ENCODE data around the gene USP22. TPM values are rescaled to one million over a fixed set of nuclear protein-coding genes. Genes with fewer than 3 reads are reported as not detected.

USP22 gene
- total RNA-seq, 1 donor = 129 TPM

- H3K4me1 ChIP-seq (ENCODE audit: insufficient read depth, low read length) = no peaks in the 10 kb centered on the region
- no peaks in the 10 kb centered on the region for H3K9me3 ChIP-seq (ENCODE audit: low read depth, low read length)
- no peak overlapping the region for H3K4me3 ChIP-seq (ENCODE audit: low read length)
- no peaks in the 10 kb centered on the region for H3K27me3 ChIP-seq (ENCODE audit: insufficient read depth, low read length)
Measured at GRCh38 chr17:21003007-21003621, 39.7 kb downstream of the USP22 start.

GRCh38 chr17:21002309-21003006 is 40.4 kb downstream of the USP22 start:
- Histone ChIP-seq H3K4me1 (ENCODE audit: insufficient read depth, low read length) (no peaks in the 10 kb centered on the region), H3K9me3 (ENCODE audit: low read depth, low read length) (no peaks in the 10 kb centered on the region), H3K27me3 (ENCODE audit: insufficient read depth, low read length) (no peaks in the 10 kb centered on the region), H3K4me3 (ENCODE audit: low read length) (no peak overlapping the region)

GRCh38 chr17:21001813-21002221 is 41.0 kb downstream of the USP22 start:
- no peaks in the 10 kb centered on the region for H3K4me1 ChIP-seq (ENCODE audit: insufficient read depth, low read length)
- no peak overlapping the region for H3K4me3 ChIP-seq (ENCODE audit: low read length)
- H3K27me3 ChIP-seq (ENCODE audit: insufficient read depth, low read length) = no peaks in the 10 kb centered on the region
- no peaks in the 10 kb centered on the region for H3K9me3 ChIP-seq (ENCODE audit: low read depth, low read length)

GRCh38 chr17:21001111-21001812 is 41.5 kb downstream of the USP22 start:
- H3K27me3 ChIP-seq (ENCODE audit: insufficient read depth, low read length) = no peaks in the 10 kb centered on the region
- H3K9me3 ChIP-seq (ENCODE audit: low read depth, low read length) = no peaks in the 10 kb centered on the region
- H3K4me1 ChIP-seq (ENCODE audit: insufficient read depth, low read length) = no peaks in the 10 kb centered on the region
- no peak overlapping the region for H3K4me3 ChIP-seq (ENCODE audit: low read length)

- H3K4me3 ChIP-seq (ENCODE audit: low read length) = no peak overlapping the region
- no peaks in the 10 kb centered on the region for H3K4me1 ChIP-seq (ENCODE audit: insufficient read depth, low read length)
- no peaks in the 10 kb centered on the region for H3K27me3 ChIP-seq (ENCODE audit: insufficient read depth, low read length)
- no peaks in the 10 kb centered on the region for H3K9me3 ChIP-seq (ENCODE audit: low read depth, low read length)
Measured at GRCh38 chr17:20999841-21000532, 42.8 kb downstream of the USP22 start.

- Histone ChIP-seq H3K4me1 (ENCODE audit: insufficient read depth, low read length) (no peaks in the 10 kb centered on the region), H3K4me3 (ENCODE audit: low read length) (no peak overlapping the region), H3K27me3 (ENCODE audit: insufficient read depth, low read length) (no peaks in the 10 kb centered on the region), H3K9me3 (ENCODE audit: low read depth, low read length) (no peaks in the 10 kb centered on the region)
Measured at GRCh38 chr17:20999044-20999573, 43.7 kb downstream of the USP22 start.

GRCh38 chr17:20998571-20999043 is 44.2 kb downstream of the USP22 start:
- Histone ChIP-seq H3K4me1 (ENCODE audit: insufficient read depth, low read length) (no peaks in the 10 kb centered on the region), H3K27me3 (ENCODE audit: insufficient read depth, low read length) (no peaks in the 10 kb centered on the region), H3K9me3 (ENCODE audit: low read depth, low read length) (no peaks in the 10 kb centered on the region), H3K4me3 (ENCODE audit: low read length) (no peak overlapping the region)

GRCh38 chr17:20997711-20998570 is 44.9 kb downstream of the USP22 start:
- no peaks in the 10 kb centered on the region for H3K4me1 ChIP-seq (ENCODE audit: insufficient read depth, low read length)
- no peak overlapping the region for H3K4me3 ChIP-seq (ENCODE audit: low read length)
- H3K27me3 ChIP-seq (ENCODE audit: insufficient read depth, low read length) = no peaks in the 10 kb centered on the region
- no peaks in the 10 kb centered on the region for H3K9me3 ChIP-seq (ENCODE audit: low read depth, low read length)

- no peaks in the 10 kb centered on the region for H3K9me3 ChIP-seq (ENCODE audit: low read depth, low read length)
- H3K27me3 ChIP-seq (ENCODE audit: insufficient read depth, low read length) = no peaks in the 10 kb centered on the region
- no peak overlapping the region for H3K4me3 ChIP-seq (ENCODE audit: low read length)
- H3K4me1 ChIP-seq (ENCODE audit: insufficient read depth, low read length) = no peaks in the 10 kb centered on the region
Measured at GRCh38 chr17:20996724-20997615, 45.8 kb downstream of the USP22 start.

- Histone ChIP-seq H3K4me3 (ENCODE audit: low read length) (no peak overlapping the region), H3K4me1 (ENCODE audit: insufficient read depth, low read length) (no peaks in the 10 kb centered on the region), H3K27me3 (ENCODE audit: insufficient read depth, low read length) (no peaks in the 10 kb centered on the region), H3K9me3 (ENCODE audit: low read depth, low read length) (no peaks in the 10 kb centered on the region)
Measured at GRCh38 chr17:20995873-20996723, 46.7 kb downstream of the USP22 start.

GRCh38 chr17:20995164-20995872 is 47.5 kb downstream of the USP22 start:
- Histone ChIP-seq H3K4me1 (ENCODE audit: insufficient read depth, low read length) (no peaks in the 10 kb centered on the region), H3K27me3 (ENCODE audit: insufficient read depth, low read length) (no peaks in the 10 kb centered on the region), H3K9me3 (ENCODE audit: low read depth, low read length) (no peaks in the 10 kb centered on the region), H3K4me3 (ENCODE audit: low read length) (no peak overlapping the region)

GRCh38 chr17:20994779-20995149 is 48.0 kb downstream of the USP22 start:
- no peaks in the 10 kb centered on the region for H3K9me3 ChIP-seq (ENCODE audit: low read depth, low read length)
- no peaks in the 10 kb centered on the region for H3K4me1 ChIP-seq (ENCODE audit: insufficient read depth, low read length)
- no peaks in the 10 kb centered on the region for H3K27me3 ChIP-seq (ENCODE audit: insufficient read depth, low read length)
- no peak overlapping the region for H3K4me3 ChIP-seq (ENCODE audit: low read length)

Measured in mononuclear cell (primary cell).